Right atrium auricular region (tissue), 2 donors: ENCODE measurements around the gene MBLAC1. TPM values are rescaled to one million over a fixed set of nuclear protein-coding genes. Genes with fewer than 3 reads are reported as not detected.

Source experiments
- DNase-seq: peaks from one replicate; pipeline ENCODE4 v3.0.0-alpha.2; 2019; ENCODE audit warnings: low spot score
- H3K27ac ChIP-seq, 2 donors: fragments of 200-600 bp; sonication (generic); 1 replicate in 1 of 2; 2 replicates in 1 of 2; pipeline ENCODE4 v1.5.1; 2016 to 2019
- H3K27me3 ChIP-seq, 2 donors: fragments of 200-600 bp; sonication (generic); one replicate each; pipeline versions ENCODE4 v1.5.1 to v1.6.0; 2017 to 2019
- H3K36me3 ChIP-seq: fragments of 200-600 bp; sonication (generic); one replicate; pipeline ENCODE4 v1.5.1; 2016
- H3K4me1 ChIP-seq, 2 donors: fragments of 200-600 bp; sonication (generic); one replicate each; pipeline versions ENCODE4 v1.5.1 to v1.6.0; 2017 to 2019
- H3K4me3 ChIP-seq, 2 donors: fragments of 200-600 bp; sonication (generic); 1 replicate in 1 of 2; 2 replicates in 1 of 2; pipeline ENCODE4 v1.5.1; 2017 to 2019; ENCODE audit warnings: mild to moderate bottlenecking in 1 of 2, moderate library complexity in 1 of 2
- H3K9me3 ChIP-seq, 2 donors: fragments of 200-600 bp; sonication (generic); one replicate each; pipeline ENCODE4 v1.5.1; 2019
- CTCF ChIP-seq, 2 donors: fragments of 200-600 bp; sonication (generic); IDR thresholded peaks; one replicate each; pipeline ENCODE4 v1.5.1; 2019; ENCODE audit warnings: antibody characterized with exemption in 2 of 2
- total RNA-seq, 2 donors: library from RNA; depleted of rRNA; stranded (reverse); fragments of >200 nt; gene quantifications; one replicate each; pipeline ENCODE4 v1.1.0, GENCODE V29; 2016

The MBLAC1 gene
- total RNA-seq, 2 donors from 2014 or later, result 3.3 to 6.1 TPM

GRCh38 chr7:100115026-100115425 is 11.7 kb upstream of the MBLAC1 start:
- H3K9me3 ChIP-seq, result no peaks in the 10 kb centered on the region
- H3K4me1 ChIP-seq, result peaks cover 0 to 11% of the 10 kb centered on the region in 2 donors
- no peak for DNase-seq
- peaks cover 27% of the 10 kb centered on the region for H3K36me3 ChIP-seq
- no peak overlapping the region for H3K27ac ChIP-seq
- no peak for TF ChIP-seq CTCF (IDR thresholded peaks at IDR 0.05)
- H3K27me3 ChIP-seq, result no peaks in the 10 kb centered on the region
- no peak overlapping the region for H3K4me3 ChIP-seq

DNA sequence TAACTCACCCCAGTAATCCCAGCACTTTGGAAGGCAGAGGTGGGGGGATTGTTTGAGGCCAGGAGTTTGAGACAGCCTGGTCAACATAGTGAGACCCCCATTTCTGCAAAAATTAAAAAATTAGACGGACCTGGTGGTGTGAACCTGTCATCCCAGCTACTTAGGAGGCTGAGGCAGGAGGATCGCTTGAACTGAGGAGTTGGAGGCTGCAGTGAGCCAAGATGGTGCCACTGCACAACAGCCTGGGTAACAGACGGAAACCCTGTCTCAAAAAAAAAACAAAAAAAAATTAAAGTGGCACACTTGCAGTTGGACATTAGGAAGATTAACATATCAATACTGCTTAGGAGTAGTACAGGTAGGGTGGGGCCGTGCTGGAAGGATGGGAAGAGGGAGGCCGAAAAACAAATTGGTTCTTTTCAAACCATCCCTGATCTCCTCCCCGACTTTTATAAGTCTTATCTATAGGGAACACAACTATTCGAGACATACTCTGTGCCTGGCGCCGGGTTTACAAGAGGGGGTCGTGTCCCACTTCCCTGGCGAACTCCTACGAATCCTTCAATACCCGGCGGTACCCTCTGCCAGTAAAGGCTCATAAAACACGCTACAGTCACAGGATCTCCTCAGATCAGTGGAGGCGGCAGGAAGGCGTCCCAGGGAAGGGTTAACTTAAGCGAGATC is 8.2 kb upstream of the MBLAC1 start:
- peak overlapping the region; percentile 88 for H3K27ac ChIP-seq
- H3K36me3 ChIP-seq, result no peaks in the 10 kb centered on the region
- H3K27me3 ChIP-seq, result no peaks in the 10 kb centered on the region
- H3K9me3 ChIP-seq, result no peaks in the 10 kb centered on the region
- DNase-seq, result no peak
- TF ChIP-seq CTCF (IDR thresholded peaks at IDR 0.05), result no peak
- H3K4me1 ChIP-seq, result peaks cover 0 to 19% of the 10 kb centered on the region in 2 donors
- H3K4me3 ChIP-seq, result peak overlapping the region; percentile 75

- no peaks in the 10 kb centered on the region for H3K27me3 ChIP-seq
- peak within 1 kb of the TSS; percentile 88 for H3K27ac ChIP-seq
- H3K4me1 ChIP-seq, result peaks cover 0 to 19% of the 10 kb centered on the region in 2 donors
- peak; percentile 95 for DNase-seq
- H3K36me3 ChIP-seq, result no peaks in the 10 kb centered on the region
- TF ChIP-seq CTCF (IDR thresholded peaks at IDR 0.05), result no peak
- no peaks in the 10 kb centered on the region for H3K9me3 ChIP-seq
- H3K4me3 ChIP-seq, result peak within 1 kb of the TSS; percentile 75
These were observed 7.4 kb upstream of the MBLAC1 start, which contains the start of the genes CNPY4 and TAF6 for GRCh38 chr7:100119072-100119969. Gene CNPY4 (plus strand): TSS chr7:100119634. CDS start chr7:100119745, 111 bp downstream. Gene TAF6 (minus strand): TSS chr7:100119358. CDS start chr7:100114209, 5,149 bp downstream.

DNA sequence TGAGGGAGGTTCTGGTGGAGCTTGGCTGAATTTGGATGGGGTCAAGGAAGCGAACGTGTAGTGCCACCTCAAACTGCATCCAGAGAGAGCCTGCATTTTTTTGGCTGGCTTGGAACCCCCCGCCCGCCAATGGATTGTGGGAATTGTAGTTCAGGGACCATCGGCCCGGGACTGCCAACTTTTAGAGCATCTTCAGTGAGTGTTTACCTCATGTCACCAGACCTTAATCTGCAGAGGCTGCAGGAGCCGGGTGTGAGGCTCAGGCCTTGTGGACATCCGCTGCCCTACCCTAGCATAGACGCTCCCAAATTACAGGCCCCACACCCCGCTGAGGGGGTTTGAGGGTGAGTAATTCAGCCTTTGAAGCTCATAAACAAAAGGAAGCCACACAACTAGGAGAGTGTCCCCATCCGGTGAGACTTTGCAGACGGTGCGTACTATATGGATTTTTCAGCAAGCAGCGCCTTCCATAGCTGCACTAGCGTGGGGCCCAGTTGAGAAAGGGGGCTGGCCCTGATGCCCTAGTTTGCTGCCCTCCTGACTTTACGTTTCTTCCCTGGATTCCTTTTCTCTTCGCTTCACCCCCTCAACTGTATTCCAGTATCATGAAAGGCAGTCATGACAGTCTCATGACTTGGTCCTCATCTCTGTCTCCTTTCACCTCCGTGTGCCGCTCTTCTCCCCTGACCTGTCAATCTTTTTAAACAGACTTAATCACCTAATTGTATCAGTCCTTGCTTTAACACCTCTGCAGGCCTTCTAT is 6.6 kb upstream of the MBLAC1 start:
- Histone ChIP-seq H3K9me3 (no peaks in the 10 kb centered on the region), H3K27me3 (no peaks in the 10 kb centered on the region), H3K4me1 (peaks cover 0 to 24% of the 10 kb centered on the region in 2 donors), H3K36me3 (no peaks in the 10 kb centered on the region), H3K27ac (peak overlapping the region; percentile 88), H3K4me3 (peak overlapping the region; percentile 75)
- TF ChIP-seq CTCF (IDR thresholded peaks at IDR 0.05), result no peak
- DNase-seq, result peak; percentile 80

GRCh38 chr7:100120733-100121036 is 6.1 kb upstream of the MBLAC1 start:
- no peak for DNase-seq
- H3K9me3 ChIP-seq, result no peaks in the 10 kb centered on the region
- H3K36me3 ChIP-seq, result no peaks in the 10 kb centered on the region
- TF ChIP-seq CTCF (IDR thresholded peaks at IDR 0.05), result no peak
- H3K4me3 ChIP-seq, result peak overlapping the region in 1 of 2 donors; percentile 75
- no peaks in the 10 kb centered on the region for H3K27me3 ChIP-seq
- no peak overlapping the region for H3K27ac ChIP-seq
- H3K4me1 ChIP-seq, result peaks cover 0 to 29% of the 10 kb centered on the region in 2 donors
